BE2C (cell line): ENCODE measurements around the gene KCNQ2.

Experiments used
- DNase-seq: peaks from one replicate; pipeline ENCODE4 v3.0.0-alpha.2; 2020
- H3K27me3 ChIP-seq: fragments of 250-450 bp; sonication (Bioruptor Pico); 2 replicates; pipeline ENCODE4 v1.5.1; 2020; ENCODE audit warnings: mild to moderate bottlenecking
- H3K36me3 ChIP-seq: fragments of 250-450 bp; sonication (Bioruptor Pico); 2 replicates; pipeline ENCODE4 v1.5.1; 2020; ENCODE audit warnings: mild to moderate bottlenecking
- H3K4me1 ChIP-seq: fragments of 250-450 bp; sonication (Bioruptor Pico); 2 replicates; pipeline ENCODE4 v1.5.1; 2020
- H3K4me3 ChIP-seq: 2 replicates; pipeline ENCODE4 v1.5.1; 2011; ENCODE audit warnings: low read depth, low read length
- H3K9me3 ChIP-seq: fragments of 250-450 bp; sonication (Bioruptor Pico); 2 replicates; pipeline ENCODE4 v1.5.1; 2020
- TF ChIP-seq, protein P1 (sequence below): IDR thresholded peaks from 2 replicates; pipeline ENCODE4 v1.5.1; 2012; ENCODE audit warnings: mild to moderate bottlenecking, low read depth, low read length

Gene KCNQ2

GRCh38 chr20:63445075-63445734 is 27.2 kb downstream of the KCNQ2 start:
- Histone ChIP-seq H3K36me3 (no peaks in the 10 kb centered on the region), H3K4me1 (peaks cover 12% of the 10 kb centered on the region), H3K4me3 (no peak overlapping the region), H3K27me3 (no peaks in the 10 kb centered on the region), H3K9me3 (no peaks in the 10 kb centered on the region)
- TF ChIP-seq, protein P1, sequence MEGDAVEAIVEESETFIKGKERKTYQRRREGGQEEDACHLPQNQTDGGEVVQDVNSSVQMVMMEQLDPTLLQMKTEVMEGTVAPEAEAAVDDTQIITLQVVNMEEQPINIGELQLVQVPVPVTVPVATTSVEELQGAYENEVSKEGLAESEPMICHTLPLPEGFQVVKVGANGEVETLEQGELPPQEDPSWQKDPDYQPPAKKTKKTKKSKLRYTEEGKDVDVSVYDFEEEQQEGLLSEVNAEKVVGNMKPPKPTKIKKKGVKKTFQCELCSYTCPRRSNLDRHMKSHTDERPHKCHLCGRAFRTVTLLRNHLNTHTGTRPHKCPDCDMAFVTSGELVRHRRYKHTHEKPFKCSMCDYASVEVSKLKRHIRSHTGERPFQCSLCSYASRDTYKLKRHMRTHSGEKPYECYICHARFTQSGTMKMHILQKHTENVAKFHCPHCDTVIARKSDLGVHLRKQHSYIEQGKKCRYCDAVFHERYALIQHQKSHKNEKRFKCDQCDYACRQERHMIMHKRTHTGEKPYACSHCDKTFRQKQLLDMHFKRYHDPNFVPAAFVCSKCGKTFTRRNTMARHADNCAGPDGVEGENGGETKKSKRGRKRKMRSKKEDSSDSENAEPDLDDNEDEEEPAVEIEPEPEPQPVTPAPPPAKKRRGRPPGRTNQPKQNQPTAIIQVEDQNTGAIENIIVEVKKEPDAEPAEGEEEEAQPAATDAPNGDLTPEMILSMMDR = no peak
- no peak for DNase-seq

GRCh38 chr20:63444548-63444947 is 27.9 kb downstream of the KCNQ2 start:
- Histone ChIP-seq H3K4me1 (peaks cover 12% of the 10 kb centered on the region), H3K36me3 (no peaks in the 10 kb centered on the region), H3K27me3 (no peaks in the 10 kb centered on the region), H3K4me3 (no peak overlapping the region), H3K9me3 (no peaks in the 10 kb centered on the region)
- TF ChIP-seq, protein P1 = no peak
- DNase-seq = no peak

- Histone ChIP-seq H3K36me3 (no peaks in the 10 kb centered on the region), H3K4me1 (peaks cover 12% of the 10 kb centered on the region), H3K9me3 (no peaks in the 10 kb centered on the region), H3K4me3 (no peak overlapping the region), H3K27me3 (no peaks in the 10 kb centered on the region)
- TF ChIP-seq, protein P1 = no peak
- DNase-seq = no peak
These were observed 28.7 kb downstream of the KCNQ2 start for GRCh38 chr20:63443606-63444395.

GRCh38 chr20:63442100-63442493 is 30.4 kb downstream of the KCNQ2 start:
- Histone ChIP-seq H3K36me3 (no peaks in the 10 kb centered on the region), H3K4me1 (peaks cover 12% of the 10 kb centered on the region), H3K27me3 (no peaks in the 10 kb centered on the region), H3K4me3 (no peak overlapping the region), H3K9me3 (no peaks in the 10 kb centered on the region)
- DNase-seq = peak; percentile 90
- TF ChIP-seq, protein P1 = peak; percentile 73

DNA sequence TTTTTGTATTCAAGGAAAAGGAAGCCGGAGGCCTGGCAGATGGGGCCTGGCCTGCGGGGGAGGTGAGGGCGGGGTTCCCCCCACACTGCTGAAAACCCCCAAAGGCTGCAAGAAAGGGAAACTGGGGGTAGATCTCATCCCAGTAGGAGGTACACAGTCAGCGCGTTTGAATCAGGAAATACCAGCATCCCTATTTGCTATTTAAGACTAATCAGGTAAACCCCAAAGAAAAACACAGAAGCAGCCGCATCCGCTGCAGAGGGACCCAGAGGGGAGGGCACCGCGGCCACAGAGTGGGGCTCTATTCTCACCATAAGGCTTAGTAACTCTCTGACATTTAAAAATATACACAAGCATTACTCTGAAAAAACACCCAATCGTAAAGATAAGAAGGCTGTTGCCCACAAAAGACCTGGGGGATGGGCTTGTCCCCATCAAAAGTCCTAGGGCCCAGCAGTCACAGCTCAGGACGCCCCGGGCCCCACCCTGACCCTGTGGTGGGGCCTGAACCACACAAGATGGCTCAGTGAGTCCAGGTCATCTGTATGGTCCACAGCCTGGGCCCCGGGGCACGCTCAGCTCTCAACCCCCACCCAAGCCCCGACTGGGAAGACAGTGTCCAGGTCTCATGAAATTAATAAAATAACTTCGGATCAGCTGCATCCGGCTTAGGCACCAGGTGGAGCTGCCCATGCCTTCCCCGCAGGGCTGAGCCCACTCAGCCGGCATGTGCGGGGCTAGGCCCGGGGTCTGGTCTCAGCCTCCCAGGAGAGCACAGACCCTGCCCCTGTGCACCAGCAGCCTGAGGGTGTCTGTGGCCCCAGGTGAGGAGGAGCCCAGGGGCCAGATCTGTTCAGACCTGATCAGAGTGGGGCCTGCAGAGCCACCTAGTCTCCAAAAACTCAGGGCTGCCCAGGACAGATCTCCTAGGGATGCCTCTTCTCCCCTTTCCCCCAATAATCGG is 31.0 kb downstream of the KCNQ2 start:
- no peaks in the 10 kb centered on the region for H3K9me3 ChIP-seq
- TF ChIP-seq, protein P1 = no peak
- no peaks in the 10 kb centered on the region for H3K27me3 ChIP-seq
- no peak for DNase-seq
- H3K4me3 ChIP-seq = no peak overlapping the region
- H3K36me3 ChIP-seq = no peaks in the 10 kb centered on the region
- H3K4me1 ChIP-seq = peaks cover 10% of the 10 kb centered on the region
